ENCODE results near the gene BLZF1. TPM values are rescaled to one million over a fixed set of nuclear protein-coding genes. Genes with fewer than 3 reads are reported as not detected.
"Not testable (repeated sequence)": the region's sequence is repeated elsewhere in the genome, so short reads cannot be mapped to it uniquely, and the experiment has no call there.

BLZF1 gene, protein sequence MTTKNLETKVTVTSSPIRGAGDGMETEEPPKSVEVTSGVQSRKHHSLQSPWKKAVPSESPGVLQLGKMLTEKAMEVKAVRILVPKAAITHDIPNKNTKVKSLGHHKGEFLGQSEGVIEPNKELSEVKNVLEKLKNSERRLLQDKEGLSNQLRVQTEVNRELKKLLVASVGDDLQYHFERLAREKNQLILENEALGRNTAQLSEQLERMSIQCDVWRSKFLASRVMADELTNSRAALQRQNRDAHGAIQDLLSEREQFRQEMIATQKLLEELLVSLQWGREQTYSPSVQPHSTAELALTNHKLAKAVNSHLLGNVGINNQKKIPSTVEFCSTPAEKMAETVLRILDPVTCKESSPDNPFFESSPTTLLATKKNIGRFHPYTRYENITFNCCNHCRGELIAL
- 37.0 and 37.8 TPM in 2 replicates for total RNA-seq (2012; rRNA removed)

DNA sequence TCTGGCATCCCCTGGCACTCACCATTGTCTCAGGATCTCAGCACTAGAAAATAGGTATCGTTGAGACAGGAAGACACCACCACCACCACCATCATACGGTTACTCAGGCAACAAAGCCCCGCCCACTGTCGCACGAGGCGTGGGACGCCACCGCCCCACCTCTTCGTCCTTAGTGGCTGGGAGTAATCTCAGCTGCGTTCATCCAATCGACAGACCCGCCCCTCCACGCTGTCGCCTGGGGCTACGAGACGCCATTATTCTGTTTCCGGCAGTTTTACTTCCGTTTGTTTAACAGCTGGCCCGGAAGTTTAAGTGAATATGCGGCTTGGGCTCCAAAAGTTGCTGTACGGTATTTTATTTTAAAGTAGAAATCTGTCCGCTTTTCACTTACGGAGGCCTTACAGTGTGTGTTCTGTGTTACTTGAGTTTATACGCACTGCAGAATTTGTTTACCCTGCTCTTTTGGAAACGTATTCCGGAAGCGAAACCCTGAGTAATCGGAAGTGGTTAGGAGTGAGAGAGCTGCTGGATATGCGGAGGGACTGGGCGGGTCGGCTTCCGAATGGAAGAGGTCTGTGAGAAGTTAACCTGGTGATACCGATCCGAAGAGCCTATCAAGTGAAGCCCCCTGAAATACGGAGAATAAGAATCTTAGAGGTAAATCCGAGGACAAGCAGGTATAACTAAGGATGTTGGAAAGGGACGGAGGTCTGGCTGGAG, at the start of gene BLZF1, which contains the start of gene NME7:
Gene BLZF1 (plus strand): TSS at position 510 of the 720 bp plus-strand sequence. CDS start 1,328 bp downstream, outside the sequence.
Gene NME7 (minus strand): TSS at position 112 of the 720 bp plus-strand sequence. CDS start 87 bp downstream, at position 25.
- Histone ChIP-seq H3K36me3 (ENCODE audit: insufficient read depth, low read length) (peaks cover 21% of the 10 kb centered on the region), H3K27me3 (ENCODE audit: control insufficient read depth, insufficient read depth, low read length) (no peaks in the 10 kb centered on the region), H3K4me3 (ENCODE audit: low read length) (peak within 1 kb of the TSS; percentile 92), H3K9ac (ENCODE audit: low read depth, low read length) (peak within 1 kb of the TSS; percentile 94), H3K4me2 (ENCODE audit: low read length) (peak within 1 kb of the TSS; percentile 90), H3K4me1 (ENCODE audit: control insufficient read depth, insufficient read depth, low read length) (peaks cover 24% of the 10 kb centered on the region), H3K9me3 (replicated peaks; ENCODE audit: low read length) (peaks cover 4% of the 10 kb centered on the region)

DNA sequence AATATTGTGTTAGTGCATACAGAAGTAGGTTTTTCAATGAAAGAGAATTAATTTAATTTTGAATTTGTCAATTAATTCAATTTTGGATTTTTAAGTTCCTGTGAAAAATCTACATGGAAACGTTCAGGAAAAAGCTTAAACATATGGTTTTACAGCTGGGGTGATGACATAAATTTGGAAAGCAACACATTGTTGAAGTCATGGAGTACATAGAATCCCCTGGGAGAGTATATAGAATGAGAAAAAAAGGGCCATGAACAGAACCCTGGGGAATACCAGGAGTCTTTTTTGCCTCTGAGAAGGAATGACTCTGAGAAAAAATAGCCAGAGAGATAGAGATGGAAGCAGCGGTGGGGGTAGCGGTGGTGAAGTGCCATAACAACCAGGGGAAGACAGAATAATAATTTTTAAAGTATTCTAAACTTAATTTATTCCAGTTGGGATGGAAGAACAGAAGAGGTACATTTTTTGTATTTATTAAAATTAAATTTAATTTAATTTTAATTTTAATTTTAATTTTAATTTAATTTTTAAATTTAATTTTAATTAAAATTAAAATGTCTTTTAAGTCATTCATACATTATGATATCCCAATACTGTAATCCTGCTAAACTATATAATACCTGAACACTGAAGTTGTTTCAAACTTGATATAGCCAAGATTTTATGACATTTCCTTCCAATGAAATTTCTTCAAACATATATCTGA, 49.3 kb upstream of the BLZF1 start:
- Histone ChIP-seq H3K9me3 (replicated peaks; ENCODE audit: low read length) (no peaks in the 10 kb centered on the region), H3K4me2 (ENCODE audit: low read length) (no peak overlapping the region), H3K4me1 (ENCODE audit: control insufficient read depth, insufficient read depth, low read length) (peaks cover 8% of the 10 kb centered on the region), H3K36me3 (ENCODE audit: insufficient read depth, low read length) (no peaks in the 10 kb centered on the region), H3K27me3 (ENCODE audit: control insufficient read depth, insufficient read depth, low read length) (no peaks in the 10 kb centered on the region), H3K9ac (ENCODE audit: low read depth, low read length) (no peak overlapping the region), H3K4me3 (ENCODE audit: low read length) (no peak overlapping the region)

DNA sequence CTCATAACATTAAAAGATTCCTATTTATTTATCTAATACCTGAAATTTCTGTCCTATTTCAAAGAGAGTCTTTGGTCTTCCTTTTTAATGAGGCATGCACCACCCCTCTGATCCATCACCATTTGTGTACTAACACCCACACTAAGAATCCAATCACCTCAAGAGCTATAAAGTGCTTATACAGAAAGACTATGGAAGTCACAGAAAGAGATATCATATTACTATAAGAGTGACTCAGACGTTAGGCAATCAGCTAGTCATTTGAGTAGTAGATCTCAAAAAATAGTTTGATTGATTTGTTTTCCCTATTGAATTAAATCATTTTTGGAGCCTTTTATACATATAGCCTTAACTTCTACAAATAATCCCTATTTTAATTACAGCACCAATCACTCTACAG, 46.5 kb upstream of the BLZF1 start:
- Histone ChIP-seq H3K36me3 (ENCODE audit: insufficient read depth, low read length) (no peaks in the 10 kb centered on the region), H3K4me2 (ENCODE audit: low read length) (no peak overlapping the region), H3K27me3 (ENCODE audit: control insufficient read depth, insufficient read depth, low read length) (no peaks in the 10 kb centered on the region), H3K4me1 (ENCODE audit: control insufficient read depth, insufficient read depth, low read length) (peaks cover 9% of the 10 kb centered on the region), H3K9ac (ENCODE audit: low read depth, low read length) (no peak overlapping the region), H3K4me3 (ENCODE audit: low read length) (no peak overlapping the region), H3K9me3 (replicated peaks; ENCODE audit: low read length) (no peaks in the 10 kb centered on the region)

DNA sequence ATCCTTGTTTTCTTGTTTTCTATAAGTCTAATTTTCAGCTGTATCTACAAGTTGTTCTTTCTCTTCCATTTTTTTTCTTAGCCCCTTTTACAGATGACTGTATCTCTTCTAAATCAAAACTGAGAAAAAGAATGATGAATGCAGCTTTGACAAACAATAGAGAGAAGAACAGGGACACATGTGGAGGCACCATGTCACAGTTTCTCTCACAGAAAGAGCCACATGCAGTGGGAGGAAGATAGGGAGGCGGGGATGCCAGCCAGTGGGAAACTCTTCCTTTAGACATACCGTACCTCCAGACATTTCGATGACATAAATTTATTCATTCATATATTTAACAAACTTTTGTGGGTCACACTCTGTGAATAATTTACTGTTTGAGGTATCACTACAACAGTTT, 45.9 kb upstream of the BLZF1 start:
- Histone ChIP-seq H3K9ac (ENCODE audit: low read depth, low read length) (no peak overlapping the region), H3K4me2 (ENCODE audit: low read length) (no peak overlapping the region), H3K9me3 (replicated peaks; ENCODE audit: low read length) (no peaks in the 10 kb centered on the region), H3K4me3 (ENCODE audit: low read length) (no peak overlapping the region), H3K36me3 (ENCODE audit: insufficient read depth, low read length) (no peaks in the 10 kb centered on the region), H3K4me1 (ENCODE audit: control insufficient read depth, insufficient read depth, low read length) (peaks cover 15% of the 10 kb centered on the region), H3K27me3 (ENCODE audit: control insufficient read depth, insufficient read depth, low read length) (no peaks in the 10 kb centered on the region)

DNA sequence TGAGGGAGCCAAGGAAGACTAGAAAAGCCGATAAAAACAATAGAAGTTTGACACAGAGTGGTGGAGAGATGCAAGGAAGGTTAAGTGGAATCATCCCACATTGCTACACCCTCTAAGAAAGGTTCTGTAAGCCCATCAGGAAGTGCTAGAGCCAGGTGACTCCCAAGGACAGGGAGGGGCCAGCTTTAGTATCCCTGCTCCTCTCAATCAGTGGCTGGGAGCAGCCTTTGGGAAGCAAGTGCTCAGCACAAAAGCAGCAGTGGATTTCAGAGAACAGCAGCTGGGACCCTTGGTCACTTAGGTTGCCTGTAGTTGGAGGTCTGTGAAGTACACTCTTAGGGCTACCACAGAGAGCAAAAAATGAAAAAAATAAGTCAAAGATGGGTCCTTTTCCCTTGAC, 42.9 kb upstream of the BLZF1 start:
- H3K9me3 ChIP-seq (replicated peaks; ENCODE audit: low read length) = no peaks in the 10 kb centered on the region
- peaks cover 15% of the 10 kb centered on the region for H3K4me1 ChIP-seq (ENCODE audit: control insufficient read depth, insufficient read depth, low read length)
- H3K27me3 ChIP-seq (ENCODE audit: control insufficient read depth, insufficient read depth, low read length) = no peaks in the 10 kb centered on the region
- H3K4me2 ChIP-seq (ENCODE audit: low read length) = no peak overlapping the region
- H3K4me3 ChIP-seq (ENCODE audit: low read length) = no peak overlapping the region
- no peaks in the 10 kb centered on the region for H3K36me3 ChIP-seq (ENCODE audit: insufficient read depth, low read length)
- H3K9ac ChIP-seq (ENCODE audit: low read depth, low read length) = no peak overlapping the region

DNA sequence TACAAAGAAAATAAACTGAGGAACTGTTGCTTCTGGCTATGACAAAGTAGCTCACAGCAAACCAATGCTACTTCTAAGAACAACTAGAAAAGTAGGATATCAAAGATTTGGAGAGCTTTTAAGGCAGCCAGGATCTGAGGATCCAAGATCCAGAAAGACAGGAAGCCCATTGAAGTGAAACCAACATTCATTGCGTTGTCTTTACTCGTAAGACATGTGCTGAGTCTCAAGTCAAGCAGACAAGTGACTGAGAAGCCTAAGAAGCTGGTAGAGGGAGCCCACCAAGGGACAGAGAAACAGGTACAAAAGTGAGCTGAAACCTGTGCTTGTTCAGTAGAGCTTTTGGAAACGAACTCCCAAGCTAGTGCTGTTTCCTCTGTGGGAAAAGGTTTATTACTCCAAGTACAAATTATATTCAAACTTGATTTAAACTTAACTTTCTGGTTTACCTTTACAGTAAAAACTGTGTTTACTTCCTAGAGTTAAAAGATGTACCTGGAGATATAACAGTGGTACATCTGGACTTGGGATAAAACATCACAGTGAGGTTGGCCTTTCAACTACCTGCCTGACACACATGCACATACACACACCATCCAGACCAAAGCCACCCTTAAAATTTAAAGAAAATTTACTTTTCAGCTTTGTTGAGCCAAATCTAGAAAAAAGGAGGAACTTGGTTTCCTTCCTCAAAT, 41.6 kb upstream of the BLZF1 start:
- Histone ChIP-seq H3K4me1 (ENCODE audit: control insufficient read depth, insufficient read depth, low read length) (peaks cover 14% of the 10 kb centered on the region), H3K9ac (ENCODE audit: low read depth, low read length) (no peak overlapping the region), H3K9me3 (replicated peaks; ENCODE audit: low read length) (no peaks in the 10 kb centered on the region), H3K4me2 (ENCODE audit: low read length) (no peak overlapping the region), H3K36me3 (ENCODE audit: insufficient read depth, low read length) (no peaks in the 10 kb centered on the region), H3K4me3 (ENCODE audit: low read length) (no peak overlapping the region), H3K27me3 (ENCODE audit: control insufficient read depth, insufficient read depth, low read length) (no peaks in the 10 kb centered on the region)

DNA sequence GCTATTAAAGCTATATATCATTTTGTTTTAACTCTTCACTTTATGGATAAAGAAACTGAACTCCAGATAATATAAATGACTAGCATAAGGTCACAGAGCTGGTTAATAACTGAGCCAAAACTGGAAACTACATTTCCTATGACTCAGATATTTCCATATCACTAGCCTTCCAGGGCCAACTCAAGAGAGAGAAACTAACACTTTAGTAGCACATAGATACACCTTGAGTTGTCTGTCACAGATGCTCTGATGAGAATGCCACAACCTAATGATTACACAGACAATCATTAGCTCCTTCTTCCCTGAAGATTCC, 41.1 kb upstream of the BLZF1 start:
- Histone ChIP-seq H3K27me3 (ENCODE audit: control insufficient read depth, insufficient read depth, low read length) (no peaks in the 10 kb centered on the region), H3K36me3 (ENCODE audit: insufficient read depth, low read length) (no peaks in the 10 kb centered on the region), H3K4me3 (ENCODE audit: low read length) (no peak overlapping the region), H3K4me2 (ENCODE audit: low read length) (no peak overlapping the region), H3K9ac (ENCODE audit: low read depth, low read length) (no peak overlapping the region), H3K4me1 (ENCODE audit: control insufficient read depth, insufficient read depth, low read length) (peaks cover 9% of the 10 kb centered on the region), H3K9me3 (replicated peaks; ENCODE audit: low read length) (no peaks in the 10 kb centered on the region)

DNA sequence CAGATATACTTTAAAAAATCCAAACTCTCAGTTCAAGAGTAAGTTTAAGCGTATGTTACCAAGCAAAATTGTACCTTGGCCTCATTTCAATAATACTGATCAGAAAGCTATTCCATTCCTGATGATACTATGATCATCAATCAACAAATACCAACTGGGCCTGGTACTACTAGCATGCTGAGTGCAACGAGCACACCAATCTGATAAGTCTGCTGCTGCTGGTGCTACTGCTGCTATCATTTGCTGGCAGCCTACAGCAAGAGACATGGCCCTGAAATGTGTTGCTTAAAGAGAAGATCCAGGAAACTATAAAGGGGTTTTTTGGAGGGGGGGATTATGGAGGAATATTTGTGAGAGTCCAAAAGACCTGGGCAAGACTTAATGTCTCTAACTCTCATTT, 40.1 kb upstream of the BLZF1 start:
- H3K9me3 ChIP-seq (replicated peaks; ENCODE audit: low read length) = no peaks in the 10 kb centered on the region
- H3K36me3 ChIP-seq (ENCODE audit: insufficient read depth, low read length) = no peaks in the 10 kb centered on the region
- H3K27me3 ChIP-seq (ENCODE audit: control insufficient read depth, insufficient read depth, low read length) = no peaks in the 10 kb centered on the region
- H3K4me2 ChIP-seq (ENCODE audit: low read length) = no peak overlapping the region
- no peak overlapping the region for H3K4me3 ChIP-seq (ENCODE audit: low read length)
- H3K4me1 ChIP-seq (ENCODE audit: control insufficient read depth, insufficient read depth, low read length) = peaks cover 7% of the 10 kb centered on the region
- no peak overlapping the region for H3K9ac ChIP-seq (ENCODE audit: low read depth, low read length)

DNA sequence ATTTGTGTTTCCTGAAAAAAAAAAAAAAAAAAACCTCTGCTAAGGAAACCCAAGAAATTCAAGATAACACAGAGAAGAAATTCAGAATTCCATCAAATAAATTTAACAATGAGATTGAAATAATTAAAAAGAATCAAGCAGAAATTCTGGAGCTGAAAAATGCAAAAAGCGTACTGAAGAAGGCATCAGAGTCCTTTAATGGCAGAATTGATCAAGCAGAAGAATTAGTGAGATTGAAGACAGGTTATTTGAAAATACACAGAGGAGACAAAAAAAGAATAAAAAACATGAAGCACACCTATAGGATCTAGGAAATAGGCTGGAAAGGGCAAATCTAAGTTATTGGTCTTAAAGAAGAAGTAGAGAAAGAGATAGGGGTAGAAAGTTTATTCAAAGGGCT, 38.6 kb upstream of the BLZF1 start:
- H3K4me2 ChIP-seq (ENCODE audit: low read length) = no peak overlapping the region
- H3K36me3 ChIP-seq (ENCODE audit: insufficient read depth, low read length) = no peaks in the 10 kb centered on the region
- no peaks in the 10 kb centered on the region for H3K27me3 ChIP-seq (ENCODE audit: control insufficient read depth, insufficient read depth, low read length)
- no peak overlapping the region for H3K4me3 ChIP-seq (ENCODE audit: low read length)
- no peak overlapping the region for H3K9ac ChIP-seq (ENCODE audit: low read depth, low read length)
- H3K4me1 ChIP-seq (ENCODE audit: control insufficient read depth, insufficient read depth, low read length) = peaks cover 7% of the 10 kb centered on the region
- no peaks in the 10 kb centered on the region for H3K9me3 ChIP-seq (replicated peaks; ENCODE audit: low read length)

DNA sequence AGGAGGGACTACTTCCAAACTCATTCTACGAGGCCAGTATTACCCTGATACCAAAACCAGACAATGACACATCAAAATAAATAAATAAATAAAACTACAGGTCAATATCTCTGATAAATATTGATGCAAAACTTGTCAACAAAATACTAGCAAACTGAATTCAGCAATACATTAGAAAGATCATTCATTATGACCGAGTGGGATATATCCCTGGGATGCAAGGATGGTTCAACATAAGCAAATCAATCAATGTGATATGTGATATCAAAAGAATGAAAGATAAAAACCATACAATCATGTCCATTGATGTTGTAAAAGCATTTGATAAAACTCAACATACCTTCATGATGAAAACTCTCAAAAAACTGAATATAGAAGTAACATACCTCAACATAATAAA, 37.1 kb upstream of the BLZF1 start:
- Histone ChIP-seq H3K9ac (ENCODE audit: low read depth, low read length) (no peak overlapping the region), H3K4me3 (ENCODE audit: low read length) (no peak overlapping the region), H3K36me3 (ENCODE audit: insufficient read depth, low read length) (no peaks in the 10 kb centered on the region), H3K4me1 (ENCODE audit: control insufficient read depth, insufficient read depth, low read length) (peaks cover 7% of the 10 kb centered on the region), H3K27me3 (ENCODE audit: control insufficient read depth, insufficient read depth, low read length) (no peaks in the 10 kb centered on the region), H3K4me2 (ENCODE audit: low read length) (no peak overlapping the region), H3K9me3 (replicated peaks; ENCODE audit: low read length) (no peaks in the 10 kb centered on the region)

DNA sequence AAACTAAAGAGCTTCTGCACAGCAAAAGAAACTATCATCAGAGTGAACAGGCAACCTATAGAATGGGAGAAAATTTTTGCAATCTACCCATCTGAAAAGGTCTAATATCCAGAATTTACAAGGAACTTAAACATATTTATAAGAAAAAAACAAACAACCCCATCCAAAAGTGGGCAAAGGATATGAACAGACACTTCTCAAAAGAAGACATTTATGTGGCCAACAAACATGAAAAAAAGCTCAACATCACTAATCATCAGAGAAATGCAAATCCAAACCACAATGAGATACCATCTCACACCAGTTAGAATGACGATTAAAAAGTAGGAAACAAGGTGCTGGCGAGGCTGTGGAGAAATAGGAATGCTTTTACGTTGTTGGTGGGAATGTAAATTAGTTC, 33.3 kb upstream of the BLZF1 start:
- H3K4me1 ChIP-seq (ENCODE audit: control insufficient read depth, insufficient read depth, low read length); H3K9me3 ChIP-seq (replicated peaks; ENCODE audit: low read length); H3K9ac ChIP-seq (ENCODE audit: low read depth, low read length); H3K4me2 ChIP-seq (ENCODE audit: low read length); H3K36me3 ChIP-seq (ENCODE audit: insufficient read depth, low read length); H3K4me3 ChIP-seq (ENCODE audit: low read length); H3K27me3 ChIP-seq (ENCODE audit: control insufficient read depth, insufficient read depth, low read length): not testable (repeated sequence)
